Mucosa of rectum (tissue), 2 donors: ENCODE results near the gene RAD23B.
A peak's percentile ranks its signal among the peaks of the same experiment; 100 is the strongest.

Source experiments
- H3K27ac ChIP-seq, 2 donors: one replicate each; pipeline ENCODE4 v1.7.0; 2013; ENCODE audit warnings: inconsistent platforms in 2 of 2, low read depth in 2 of 2, low read length in 2 of 2
- H3K27me3 ChIP-seq, 2 donors: one replicate each; pipeline ENCODE4 v1.7.0; 2013; ENCODE audit warnings: low read length in 2 of 2; ENCODE audit not compliant: control insufficient read depth in 2 of 2, insufficient read depth in 2 of 2
- H3K36me3 ChIP-seq, 2 donors: one replicate each; pipeline ENCODE4 v1.7.0; 2013; ENCODE audit warnings: low read length in 2 of 2; ENCODE audit not compliant: control insufficient read depth in 2 of 2, insufficient read depth in 2 of 2
- H3K4me1 ChIP-seq, 2 donors: one replicate each; pipeline ENCODE4 v1.7.0; 2013; ENCODE audit warnings: low read length in 2 of 2, mild to moderate bottlenecking in 1 of 2; ENCODE audit not compliant: control insufficient read depth in 2 of 2, insufficient read depth in 2 of 2
- H3K4me3 ChIP-seq, 2 donors: one replicate each; pipeline ENCODE4 v1.7.0; 2013; ENCODE audit warnings: low read length in 2 of 2
- H3K9ac ChIP-seq, 2 donors: one replicate each; pipeline ENCODE4 v1.7.0; 2013; ENCODE audit warnings: low read length in 2 of 2, low read depth in 1 of 2, mild to moderate bottlenecking in 1 of 2
- H3K9me3 ChIP-seq, 2 donors: one replicate each; pipeline ENCODE4 v1.7.0; 2013; ENCODE audit warnings: low read length in 2 of 2; ENCODE audit not compliant: control insufficient read depth in 2 of 2
- donor health status: healthy.
- donor health status: Normal muscosa, but diverticular disease.

RAD23B gene

GRCh38 chr9:107332883-107333282, 49.8 kb downstream of the RAD23B start:
- Histone ChIP-seq H3K27me3 (no peaks in the 10 kb centered on the region), H3K4me1 (no peaks in the 10 kb centered on the region), H3K9me3 (no peaks in the 10 kb centered on the region), H3K9ac (no peak overlapping the region), H3K36me3 (peaks cover 38 to 48% of the 10 kb centered on the region in 2 donors), H3K4me3 (no peak overlapping the region), H3K27ac (no peak overlapping the region)

GRCh38 chr9:107333363-107333762, 50.3 kb downstream of the RAD23B start:
- H3K27me3 ChIP-seq, result no peaks in the 10 kb centered on the region
- peaks cover 35 to 46% of the 10 kb centered on the region in 2 donors for H3K36me3 ChIP-seq
- no peaks in the 10 kb centered on the region for H3K9me3 ChIP-seq
- H3K4me3 ChIP-seq, result no peak overlapping the region
- no peak overlapping the region for H3K9ac ChIP-seq
- H3K27ac ChIP-seq, result no peak overlapping the region
- no peaks in the 10 kb centered on the region for H3K4me1 ChIP-seq

GRCh38 chr9:107334103-107334776, 51.2 kb downstream of the RAD23B start:
- no peak overlapping the region for H3K4me3 ChIP-seq
- no peak overlapping the region for H3K27ac ChIP-seq
- H3K9ac ChIP-seq, result no peak overlapping the region
- no peaks in the 10 kb centered on the region for H3K9me3 ChIP-seq
- no peaks in the 10 kb centered on the region for H3K4me1 ChIP-seq
- H3K27me3 ChIP-seq, result no peaks in the 10 kb centered on the region
- peaks cover 32 to 45% of the 10 kb centered on the region in 2 donors for H3K36me3 ChIP-seq

DNA sequence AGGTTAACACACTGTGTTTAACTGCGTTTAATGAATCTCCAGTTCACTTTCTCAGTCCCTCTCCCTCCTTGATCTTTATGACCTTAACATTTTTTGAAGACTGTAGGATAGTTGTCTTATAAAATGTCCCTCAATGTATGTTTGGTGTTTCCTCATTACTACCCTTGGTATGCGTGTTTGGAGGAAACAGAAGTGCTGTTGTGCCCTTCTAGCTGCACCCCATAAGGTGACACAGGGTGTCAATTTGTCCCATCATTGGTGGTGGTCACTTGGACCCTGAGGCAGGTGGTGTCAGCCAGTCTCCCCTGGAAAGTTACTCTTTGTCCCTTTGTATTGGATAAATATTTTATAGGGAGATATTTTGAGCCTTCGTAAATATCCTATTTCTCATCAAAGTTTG, 52.3 kb downstream of the RAD23B start:
- Histone ChIP-seq H3K36me3 (peaks cover 29 to 39% of the 10 kb centered on the region in 2 donors), H3K9me3 (no peaks in the 10 kb centered on the region), H3K4me3 (no peak overlapping the region), H3K27me3 (no peaks in the 10 kb centered on the region), H3K27ac (no peak overlapping the region), H3K4me1 (no peaks in the 10 kb centered on the region), H3K9ac (no peak overlapping the region)

- H3K27me3 ChIP-seq, result no peaks in the 10 kb centered on the region
- H3K36me3 ChIP-seq, result peaks cover 24 to 26% of the 10 kb centered on the region in 2 donors
- H3K4me3 ChIP-seq, result no peak overlapping the region
- no peaks in the 10 kb centered on the region for H3K4me1 ChIP-seq
- H3K9me3 ChIP-seq, result no peaks in the 10 kb centered on the region
- no peak overlapping the region for H3K27ac ChIP-seq
- H3K9ac ChIP-seq, result no peak overlapping the region
These were observed 53.8 kb downstream of the RAD23B start for GRCh38 chr9:107336718-107337360.

- Histone ChIP-seq H3K9ac (no peak overlapping the region), H3K9me3 (no peaks in the 10 kb centered on the region), H3K36me3 (peaks cover 15 to 16% of the 10 kb centered on the region in 2 donors), H3K27me3 (no peaks in the 10 kb centered on the region), H3K4me1 (no peaks in the 10 kb centered on the region), H3K27ac (no peak overlapping the region), H3K4me3 (no peak overlapping the region)
These were observed 54.9 kb downstream of the RAD23B start for GRCh38 chr9:107337676-107338590.

- no peak overlapping the region for H3K4me3 ChIP-seq
- H3K9ac ChIP-seq, result no peak overlapping the region
- no peak overlapping the region for H3K27ac ChIP-seq
- H3K27me3 ChIP-seq, result no peaks in the 10 kb centered on the region
- H3K36me3 ChIP-seq, result peaks cover 3 to 5% of the 10 kb centered on the region in 2 donors
- H3K4me1 ChIP-seq, result no peaks in the 10 kb centered on the region
- no peaks in the 10 kb centered on the region for H3K9me3 ChIP-seq
These were observed 56.0 kb downstream of the RAD23B start for GRCh38 chr9:107338911-107339659.

DNA sequence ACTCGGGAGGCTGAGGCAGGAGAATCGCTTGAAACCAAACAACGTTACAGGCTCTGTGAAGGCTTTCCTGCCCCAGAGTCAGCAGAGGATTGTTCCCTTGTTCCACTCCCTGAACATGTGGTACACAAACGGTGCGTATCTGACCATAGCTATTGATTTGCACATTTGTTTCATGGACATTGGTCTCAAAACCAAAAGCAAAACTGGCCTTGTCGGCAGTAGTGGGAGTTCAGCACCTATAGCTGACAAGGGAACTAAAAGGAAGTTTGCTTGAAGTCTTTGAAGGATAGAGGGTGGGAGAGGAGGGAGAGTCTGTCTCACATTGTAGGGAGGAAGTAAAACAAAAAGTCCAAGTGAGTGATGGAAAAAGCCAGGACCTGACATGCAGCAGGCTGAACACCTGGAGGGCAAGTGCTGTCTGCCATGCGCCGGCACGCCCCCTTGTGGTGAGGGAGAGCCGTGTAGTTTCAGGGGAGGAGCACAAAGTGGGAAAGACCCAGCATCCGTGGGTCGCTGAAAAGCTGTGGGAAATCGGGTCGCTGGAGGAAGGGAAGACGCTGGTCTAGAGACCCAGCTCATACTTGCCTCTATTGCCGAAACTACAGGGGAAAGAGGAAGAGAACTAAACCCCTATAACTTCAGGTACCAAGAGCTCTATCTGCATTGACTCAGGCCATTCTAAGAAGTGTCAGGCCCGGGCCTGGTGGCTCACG, 58.0 kb downstream of the RAD23B start:
- no peaks in the 10 kb centered on the region for H3K27me3 ChIP-seq
- H3K9me3 ChIP-seq, result no peaks in the 10 kb centered on the region
- H3K4me3 ChIP-seq, result peak overlapping the region in 1 of 2 donors; percentile 11
- H3K36me3 ChIP-seq, result peaks cover 0 to 3% of the 10 kb centered on the region in 2 donors
- H3K4me1 ChIP-seq, result no peaks in the 10 kb centered on the region
- no peak overlapping the region for H3K27ac ChIP-seq
- no peak overlapping the region for H3K9ac ChIP-seq

GRCh38 chr9:107342476-107343161, 59.5 kb downstream of the RAD23B start:
- Histone ChIP-seq H3K4me3 (no peak overlapping the region), H3K27me3 (no peaks in the 10 kb centered on the region), H3K27ac (no peak overlapping the region), H3K36me3 (peaks cover 0 to 3% of the 10 kb centered on the region in 2 donors), H3K9me3 (no peaks in the 10 kb centered on the region), H3K4me1 (no peaks in the 10 kb centered on the region), H3K9ac (no peak overlapping the region)
